Peyer's patch (tissue), 4 donors: Measurements from ENCODE around the gene MAN1C1.

ENCODE experiments used
- CTCF ChIP-seq, 6 experiments: fragments of 450-650 bp in 4 of 6; fragments of 200-600 bp in 2 of 6; sonication (generic) in 1 of 6; IDR thresholded peaks; one replicate each; pipeline ENCODE4 v1.5.1; 2017 to 2019; ENCODE audit warnings: antibody characterized with exemption in 6 of 6, mild to moderate bottlenecking in 3 of 6, moderate library complexity in 1 of 6
- POLR2A ChIP-seq, 2 donors: fragments of 450-650 bp; IDR thresholded peaks; one replicate each; pipeline ENCODE4 v1.5.1; 2017; ENCODE audit warnings: antibody characterized with exemption in 2 of 2, mild to moderate bottlenecking in 2 of 2, moderate library complexity in 2 of 2

DNA sequence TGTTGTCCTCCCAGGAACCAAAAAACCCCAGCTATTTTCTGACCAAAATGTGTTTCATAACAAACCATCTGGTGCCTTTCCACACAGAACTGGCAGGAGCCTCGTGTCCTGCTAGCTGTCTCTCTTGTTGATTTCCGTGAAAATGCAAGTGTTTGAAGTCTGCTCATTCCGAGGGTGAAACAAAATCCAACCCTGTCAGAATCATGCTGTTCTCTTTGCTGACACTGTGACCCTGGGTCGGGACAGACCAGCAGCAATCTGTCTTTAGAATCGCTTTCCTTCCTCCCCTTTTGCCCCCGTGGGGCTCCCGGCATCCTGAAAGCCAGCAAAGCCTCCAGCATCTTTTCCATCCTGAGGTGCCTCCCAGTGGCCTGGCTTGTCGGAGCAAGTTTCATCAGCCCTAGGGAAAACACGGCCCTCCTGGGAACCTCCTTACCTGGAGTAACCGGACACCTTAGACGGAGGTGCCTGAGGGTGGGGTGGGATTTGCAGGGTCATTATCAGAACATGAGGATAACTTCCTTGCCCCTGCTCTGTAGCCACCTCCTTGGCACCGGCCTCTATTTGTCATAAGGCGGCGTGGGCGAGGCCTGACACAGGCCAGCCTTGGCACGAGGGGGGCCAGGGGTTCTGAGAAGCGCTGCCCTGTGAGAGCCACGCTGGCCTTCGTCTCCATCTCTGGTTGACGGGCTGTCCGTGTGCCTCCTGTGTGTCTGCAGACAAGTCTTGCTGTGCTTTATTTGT, 48.3 kb upstream of the MAN1C1 start:
- TF ChIP-seq POLR2A (IDR thresholded peaks at IDR 0.05) (no peak), CTCF (IDR thresholded peaks at IDR 0.05) (no peak)
